Lung (tissue), 16 donors: ENCODE data around the gene TMEM150A. TPM values are rescaled to one million over a fixed set of nuclear protein-coding genes. Genes with fewer than 3 reads are reported as not detected.

ENCODE experiments used
- ATAC-seq: fragments of 200-7000 bp; cut with Tn5 transposase; one replicate; pipeline ENCODE4 v1.9.1; 2020; ENCODE audit warnings: moderate number of reproducible peaks; ENCODE audit not compliant: insufficient read depth, low FRiP score
- DNase-seq, 3 donors: peaks; one replicate each; pipeline ENCODE4 v3.0.0-alpha.2; 2013 to 2017
- H3K27ac ChIP-seq, 2 donors: one replicate each; pipeline ENCODE4 v1.5.1; 2013; ENCODE audit warnings: mild to moderate bottlenecking in 2 of 2, moderate library complexity in 2 of 2, control low read depth in 1 of 2, inconsistent platforms in 1 of 2, low read depth in 1 of 2, low read length in 1 of 2
- H3K27me3 ChIP-seq, 3 donors: one replicate each; pipeline ENCODE4 v1.5.1; 2013; ENCODE audit warnings: low read length in 2 of 3; ENCODE audit not compliant: control insufficient read depth in 3 of 3, insufficient read depth in 3 of 3
- H3K36me3 ChIP-seq, 4 donors: one replicate each; pipeline ENCODE4 v1.5.1; 2013; ENCODE audit warnings: low read length in 4 of 4, mild to moderate bottlenecking in 1 of 4, moderate library complexity in 1 of 4; ENCODE audit not compliant: control insufficient read depth in 4 of 4, insufficient read depth in 4 of 4
- H3K4me1 ChIP-seq, 5 donors: one replicate each; pipeline ENCODE4 v1.5.1; 2013; ENCODE audit warnings: low read length in 5 of 5, mild to moderate bottlenecking in 2 of 5, moderate library complexity in 1 of 5; ENCODE audit not compliant: control insufficient read depth in 5 of 5, insufficient read depth in 5 of 5
- H3K4me3 ChIP-seq: one replicate; pipeline ENCODE4 v1.5.1; 2013; ENCODE audit warnings: mild to moderate bottlenecking, control low read depth, moderate library complexity
- H3K9ac ChIP-seq, 2 donors: one replicate each; pipeline ENCODE4 v1.5.1; 2013; ENCODE audit warnings: low read length in 2 of 2, control low read depth in 1 of 2; ENCODE audit not compliant: insufficient read depth in 1 of 2
- H3K9me3 ChIP-seq, 4 donors: one replicate each; pipeline ENCODE4 v1.5.1; 2013; ENCODE audit warnings: low read length in 3 of 4, mild to moderate bottlenecking in 1 of 4, moderate library complexity in 1 of 4; ENCODE audit not compliant: control insufficient read depth in 4 of 4, insufficient read depth in 3 of 4
- CTCF ChIP-seq: IDR thresholded peaks from 2 replicates; pipeline ENCODE4 v1.5.1; 2012; ENCODE audit warnings: mild to moderate bottlenecking; ENCODE audit errors: control extremely low read depth, extremely low read depth
- WGBS, 2 donors: extraction: QIAGEN DNeasy Blood & Tissue Kit; methylation state at CpG; one replicate each; pipeline ENCODE4 v1.1.7; 2013; 5-methylcytosine and 5-hydroxymethylcytosine counted together
- long read RNA-seq, 5 donors: transcript quantifications; one replicate each; lab custom pipeline, GENCODE V29; 2026
- polyA plus RNA-seq, 2 donors: library from polyadenylated mRNA; stranded (reverse); fragments of 200-250 nt; gene quantifications; one replicate each; pipeline ENCODE4 v1.2.1, GENCODE V29; 2013
- total RNA-seq, 2 donors: library from RNA; depleted of rRNA in 1 of 2; stranded (reverse); fragments of >200 nt in 1 of 2; gene quantifications; one replicate each; pipeline ENCODE4 v1.2.1, GENCODE V29; 2014 to 2021
- donor health status: control.
- donor health status: control.
- donor health status: Bipolar disorder and iron deficiency.
- donor health status: healthy.
- donor health status: DM: yes; HTN: yes; CAD: no.

Gene TMEM150A
- 10 to 100 TPM; 10.2 to 29.0 TPM for total RNA-seq
- polyA plus RNA-seq: 10 to 100 TPM; 34.5 to 48.6 TPM
- long read RNA-seq, donor 1, partial matches to known transcripts: 0 of 7 reads
- long read RNA-seq, donor 1, other reads (novel, unspliced or antisense): 0 of 7 reads
- long read RNA-seq, donor 2, partial matches to known transcripts: 0 of 2 reads
- long read RNA-seq, donor 2, other reads (novel, unspliced or antisense): 0 of 2 reads
- long read RNA-seq, donor 3, partial matches to known transcripts: 0 of 5 reads
- long read RNA-seq, donor 3, other reads (novel, unspliced or antisense): 0 of 5 reads
- long read RNA-seq, donor 4, partial matches to known transcripts: 0 of 3 reads
- long read RNA-seq, donor 4, other reads (novel, unspliced or antisense): 0 of 3 reads
- long read RNA-seq, donor 5, partial matches to known transcripts: 0 of 7 reads
- long read RNA-seq, donor 5, other reads (novel, unspliced or antisense): 0 of 7 reads

GRCh38 chr2:85602476-85603234, at the start of gene TMEM150A:
TMEM150A (minus strand) TSS chr2:85602698; CDS start chr2:85601948, 750 bp downstream.
- H3K27ac ChIP-seq: peak within 1 kb of the TSS; percentile 88 to 90
- H3K27me3 ChIP-seq: no peaks in the 10 kb centered on the region
- ATAC-seq: peak; percentile 97
- 1% methylated on average over 48 to 73 of the region's 73 CpGs for WGBS, 2 donors
- DNase-seq: peak; percentile 92 to 95 (median 93)
- TF ChIP-seq CTCF: no peak
- H3K9ac ChIP-seq: peak within 1 kb of the TSS; percentile 7 to 49
- H3K9me3 ChIP-seq: no peaks in the 10 kb centered on the region
- peak within 1 kb of the TSS; percentile 66 for H3K4me3 ChIP-seq
- peaks cover 10 to 34% (median 24%) of the 10 kb centered on the region in 5 donors for H3K4me1 ChIP-seq
- H3K36me3 ChIP-seq: peaks cover 0 to 24% (median 10%) of the 10 kb centered on the region in 4 donors

- peaks cover 24 to 33% (median 29%) of the 10 kb centered on the region in 4 donors for H3K36me3 ChIP-seq
- no peaks in the 10 kb centered on the region for H3K27me3 ChIP-seq
- no peak for ATAC-seq
- peak overlapping the region in 1 of 2 donors; percentile 4 for H3K27ac ChIP-seq
- no peak for DNase-seq
- no peaks in the 10 kb centered on the region for H3K9me3 ChIP-seq
- TF ChIP-seq CTCF: no peak
- H3K4me1 ChIP-seq: peaks cover 0 to 5% (median 5%) of the 10 kb centered on the region in 5 donors
- H3K4me3 ChIP-seq: no peak overlapping the region
- WGBS, 2 donors: 93 to 97% methylated on average over 2 of the region's 2 CpGs
- no peak overlapping the region for H3K9ac ChIP-seq
These were observed 49.6 kb upstream of the TMEM150A start for GRCh38 chr2:85652056-85652455.

- TF ChIP-seq CTCF: no peak
- H3K36me3 ChIP-seq: peaks cover 28 to 41% (median 33%) of the 10 kb centered on the region in 4 donors
These were observed 48.6 kb upstream of the TMEM150A start for GRCh38 chr2:85651097-85651496.

More at GRCh38 chr2:85651097-85651496, 48.6 kb upstream of the TMEM150A start:
- DNase-seq (no peak), ATAC-seq (no peak)
- no peak overlapping the region for H3K27ac ChIP-seq
- no peak overlapping the region for H3K9ac ChIP-seq
- no peak overlapping the region for H3K4me3 ChIP-seq
- H3K4me1 ChIP-seq: peaks cover 0 to 5% (median 5%) of the 10 kb centered on the region in 5 donors
- no peaks in the 10 kb centered on the region for H3K27me3 ChIP-seq
- 74 to 86% methylated on average over 3 of the region's 3 CpGs for WGBS, 2 donors
- H3K9me3 ChIP-seq: no peaks in the 10 kb centered on the region
